HEK293 (cell line): ENCODE measurements around the gene PIP4K2A.

Source experiments
- KLF10 ChIP-seq: fragments of 450-650 bp; IDR thresholded peaks from 2 replicates; pipeline ENCODE4 v1.5.1; 2018; ENCODE audit warnings: missing biosample characterization, mild to moderate bottlenecking, missing genetic modification characterization
- MEIS1 ChIP-seq: sonication (generic); formaldehyde crosslinking; IDR thresholded peaks from 2 replicates; pipeline ENCODE4 v1.8.1; 2022; ENCODE audit warnings: missing genetic modification reagents, mild to moderate bottlenecking, borderline replicate concordance
- REPIN1 ChIP-seq: fragments of 450-650 bp; formaldehyde crosslinking; IDR thresholded peaks from 2 replicates; pipeline ENCODE4 v1.5.1; 2017; ENCODE audit warnings: missing biosample characterization, missing genetic modification characterization, low read depth
- SALL2 ChIP-seq: fragments of 450-650 bp; formaldehyde crosslinking; IDR thresholded peaks from 2 replicates; pipeline ENCODE4 v1.5.0; 2017; ENCODE audit warnings: missing biosample characterization, mild to moderate bottlenecking, missing genetic modification characterization, borderline replicate concordance
- TCF7L2 ChIP-seq: IDR thresholded peaks from 2 replicates; pipeline ENCODE4 v1.6.1; 2011; ENCODE audit warnings: low read depth, mild to moderate bottlenecking, inconsistent platforms, low read length, moderate library complexity, borderline replicate concordance
- ZBTB1 ChIP-seq: fragments of 450-650 bp; formaldehyde crosslinking; IDR thresholded peaks from 2 replicates; pipeline ENCODE4 v1.5.1; 2016; ENCODE audit warnings: missing biosample characterization, missing genetic modification characterization
- ZNF121 ChIP-seq: fragments of 450-650 bp; formaldehyde crosslinking; IDR thresholded peaks from 2 replicates; pipeline ENCODE4 v1.5.1; 2016; ENCODE audit warnings: missing biosample characterization, missing genetic modification characterization
- TF ChIP-seq, protein P1 (sequence below): fragments of 450-650 bp; IDR thresholded peaks from 2 replicates; pipeline ENCODE4 v1.5.1; 2018; ENCODE audit warnings: missing biosample characterization, mild to moderate bottlenecking, missing genetic modification characterization
- TF ChIP-seq, protein P2 (sequence below): fragments of 450-650 bp; formaldehyde crosslinking; IDR thresholded peaks from 2 replicates; pipeline ENCODE4 v1.5.1; 2016; ENCODE audit warnings: missing biosample characterization, missing genetic modification characterization
- TF ChIP-seq, protein P3 (sequence below): fragments of 450-650 bp; formaldehyde crosslinking; IDR thresholded peaks from 2 replicates; pipeline ENCODE4 v1.5.1; 2017; ENCODE audit warnings: missing biosample characterization, missing genetic modification characterization

DNA sequence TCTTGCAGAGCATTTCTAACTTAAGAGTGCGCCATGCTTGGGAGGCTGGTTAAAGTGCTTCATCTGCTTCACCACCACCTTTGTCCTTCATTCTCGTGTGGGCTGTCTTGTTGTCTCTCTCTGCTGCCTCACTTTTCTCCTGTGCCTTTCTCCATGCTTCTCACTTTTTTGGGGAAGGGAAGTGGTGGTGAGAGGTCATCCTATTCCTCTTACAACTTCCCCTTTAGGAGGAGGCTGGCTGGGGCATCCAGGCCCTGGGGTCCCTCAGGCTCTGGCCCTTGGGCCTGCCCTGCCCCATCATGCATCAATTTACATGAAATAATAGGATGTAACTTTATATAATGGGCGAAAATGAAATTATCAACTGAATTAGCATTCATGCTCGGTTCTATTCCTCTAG is 39.9 kb upstream of the PIP4K2A start:
- no peak for TF ChIP-seq MEIS1
- no peak for TF ChIP-seq TCF7L2
- no peak for TF ChIP-seq ZNF121 (tag by site-specific recombination)
- TF ChIP-seq SALL2 (tag by site-specific recombination): no peak
- TF ChIP-seq REPIN1 (tag by site-specific recombination): no peak
- no peak for TF ChIP-seq ZBTB1 (tag by site-specific recombination)
- TF ChIP-seq, protein P1, sequence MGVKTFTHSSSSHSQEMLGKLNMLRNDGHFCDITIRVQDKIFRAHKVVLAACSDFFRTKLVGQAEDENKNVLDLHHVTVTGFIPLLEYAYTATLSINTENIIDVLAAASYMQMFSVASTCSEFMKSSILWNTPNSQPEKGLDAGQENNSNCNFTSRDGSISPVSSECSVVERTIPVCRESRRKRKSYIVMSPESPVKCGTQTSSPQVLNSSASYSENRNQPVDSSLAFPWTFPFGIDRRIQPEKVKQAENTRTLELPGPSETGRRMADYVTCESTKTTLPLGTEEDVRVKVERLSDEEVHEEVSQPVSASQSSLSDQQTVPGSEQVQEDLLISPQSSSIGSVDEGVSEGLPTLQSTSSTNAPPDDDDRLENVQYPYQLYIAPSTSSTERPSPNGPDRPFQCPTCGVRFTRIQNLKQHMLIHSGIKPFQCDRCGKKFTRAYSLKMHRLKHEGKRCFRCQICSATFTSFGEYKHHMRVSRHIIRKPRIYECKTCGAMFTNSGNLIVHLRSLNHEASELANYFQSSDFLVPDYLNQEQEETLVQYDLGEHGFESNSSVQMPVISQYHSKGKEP (tag by site-specific recombination): no peak
- TF ChIP-seq, protein P2, sequence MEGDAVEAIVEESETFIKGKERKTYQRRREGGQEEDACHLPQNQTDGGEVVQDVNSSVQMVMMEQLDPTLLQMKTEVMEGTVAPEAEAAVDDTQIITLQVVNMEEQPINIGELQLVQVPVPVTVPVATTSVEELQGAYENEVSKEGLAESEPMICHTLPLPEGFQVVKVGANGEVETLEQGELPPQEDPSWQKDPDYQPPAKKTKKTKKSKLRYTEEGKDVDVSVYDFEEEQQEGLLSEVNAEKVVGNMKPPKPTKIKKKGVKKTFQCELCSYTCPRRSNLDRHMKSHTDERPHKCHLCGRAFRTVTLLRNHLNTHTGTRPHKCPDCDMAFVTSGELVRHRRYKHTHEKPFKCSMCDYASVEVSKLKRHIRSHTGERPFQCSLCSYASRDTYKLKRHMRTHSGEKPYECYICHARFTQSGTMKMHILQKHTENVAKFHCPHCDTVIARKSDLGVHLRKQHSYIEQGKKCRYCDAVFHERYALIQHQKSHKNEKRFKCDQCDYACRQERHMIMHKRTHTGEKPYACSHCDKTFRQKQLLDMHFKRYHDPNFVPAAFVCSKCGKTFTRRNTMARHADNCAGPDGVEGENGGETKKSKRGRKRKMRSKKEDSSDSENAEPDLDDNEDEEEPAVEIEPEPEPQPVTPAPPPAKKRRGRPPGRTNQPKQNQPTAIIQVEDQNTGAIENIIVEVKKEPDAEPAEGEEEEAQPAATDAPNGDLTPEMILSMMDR (tag by site-specific recombination): no peak
- TF ChIP-seq, protein P3, sequence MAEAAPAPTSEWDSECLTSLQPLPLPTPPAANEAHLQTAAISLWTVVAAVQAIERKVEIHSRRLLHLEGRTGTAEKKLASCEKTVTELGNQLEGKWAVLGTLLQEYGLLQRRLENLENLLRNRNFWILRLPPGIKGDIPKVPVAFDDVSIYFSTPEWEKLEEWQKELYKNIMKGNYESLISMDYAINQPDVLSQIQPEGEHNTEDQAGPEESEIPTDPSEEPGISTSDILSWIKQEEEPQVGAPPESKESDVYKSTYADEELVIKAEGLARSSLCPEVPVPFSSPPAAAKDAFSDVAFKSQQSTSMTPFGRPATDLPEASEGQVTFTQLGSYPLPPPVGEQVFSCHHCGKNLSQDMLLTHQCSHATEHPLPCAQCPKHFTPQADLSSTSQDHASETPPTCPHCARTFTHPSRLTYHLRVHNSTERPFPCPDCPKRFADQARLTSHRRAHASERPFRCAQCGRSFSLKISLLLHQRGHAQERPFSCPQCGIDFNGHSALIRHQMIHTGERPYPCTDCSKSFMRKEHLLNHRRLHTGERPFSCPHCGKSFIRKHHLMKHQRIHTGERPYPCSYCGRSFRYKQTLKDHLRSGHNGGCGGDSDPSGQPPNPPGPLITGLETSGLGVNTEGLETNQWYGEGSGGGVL (tag by site-specific recombination): no peak
- no peak for TF ChIP-seq KLF10 (tag by site-specific recombination)
